ENCODE measurements around the gene MBIP.

GRCh38 chr14:36288496-36288895, 31.9 kb downstream of the MBIP start:
- TF ChIP-seq GATA1 (IDR thresholded peaks at IDR 0.05; ENCODE audit: low read depth, low read length) (no peak), POLR2A (IDR thresholded peaks at IDR 0.05; ENCODE audit: low read length) (no peak)

Measured in erythroblast (primary cell).